Measurements from ENCODE around the gene KRT9.

The KRT9 gene

DNA sequence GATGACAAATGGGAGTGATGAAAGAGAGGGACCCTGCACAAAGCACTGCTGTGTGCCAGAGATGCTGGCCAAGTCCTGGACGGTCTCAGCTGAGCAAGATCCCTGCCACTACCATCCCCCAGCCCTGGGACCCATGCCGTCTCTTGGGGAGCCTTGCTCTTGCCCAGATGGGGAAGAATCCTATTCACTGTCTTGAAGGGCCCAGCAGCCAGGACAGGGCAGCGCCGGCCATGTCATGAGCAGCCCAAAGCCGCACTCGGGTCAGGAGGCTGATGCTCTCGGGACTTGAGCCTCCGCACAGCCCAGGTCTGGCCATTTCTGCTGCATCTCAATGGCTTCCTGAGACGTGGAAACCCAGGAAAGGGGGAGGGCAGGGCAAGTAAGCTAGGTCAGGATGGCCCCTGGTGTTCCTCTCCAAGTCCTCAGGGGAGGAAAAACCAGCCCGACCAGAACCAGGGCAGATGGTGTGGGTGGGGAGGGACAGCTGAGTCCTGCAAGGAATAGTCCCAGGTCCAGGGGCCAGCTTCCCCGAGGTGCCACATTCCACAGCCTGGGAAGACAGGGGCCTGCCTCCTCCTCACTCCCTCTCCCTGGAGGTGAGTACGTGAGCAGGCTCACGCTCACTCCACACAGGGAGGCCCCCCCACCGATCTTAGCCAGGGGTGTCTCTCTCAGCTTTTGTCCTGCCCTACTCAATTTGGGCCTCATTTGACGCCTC, 35.9 kb downstream of the KRT9 start:
- no peaks in the 10 kb centered on the region for H3K79me2 ChIP-seq
- no peaks in the 10 kb centered on the region for H3K4me1 ChIP-seq
- peak overlapping the region; percentile 46 for H2AFZ ChIP-seq
- TF ChIP-seq CTCF (IDR thresholded peaks at IDR 0.05): no peak
- H3K27ac ChIP-seq: no peak overlapping the region
- H3K27me3 ChIP-seq (ENCODE audit: control insufficient read depth, insufficient read depth, low read length): no peaks in the 10 kb centered on the region
- no peaks in the 10 kb centered on the region for H3K9me3 ChIP-seq (ENCODE audit: control insufficient read depth, low read length)
- no peak overlapping the region for H3K9ac ChIP-seq
- no peak overlapping the region for H3K4me2 ChIP-seq (ENCODE audit: low read length)
- no peak overlapping the region for H3K4me3 ChIP-seq (ENCODE audit: low read depth, low read length)
- H3K36me3 ChIP-seq (ENCODE audit: control insufficient read depth, insufficient read depth, low read length): no peaks in the 10 kb centered on the region

GRCh38 chr17:41534899-41535546, 36.8 kb downstream of the KRT9 start:
- H3K27ac ChIP-seq: no peak overlapping the region
- H2AFZ ChIP-seq: no peak overlapping the region
- H3K4me3 ChIP-seq (ENCODE audit: low read depth, low read length): no peak overlapping the region
- no peaks in the 10 kb centered on the region for H3K27me3 ChIP-seq (ENCODE audit: control insufficient read depth, insufficient read depth, low read length)
- H3K9ac ChIP-seq: no peak overlapping the region
- no peaks in the 10 kb centered on the region for H3K79me2 ChIP-seq
- H3K4me1 ChIP-seq: peaks cover 9% of the 10 kb centered on the region
- TF ChIP-seq CTCF (IDR thresholded peaks at IDR 0.05): no peak
- no peaks in the 10 kb centered on the region for H3K9me3 ChIP-seq (ENCODE audit: control insufficient read depth, low read length)
- no peak overlapping the region for H3K4me2 ChIP-seq (ENCODE audit: low read length)
- H3K36me3 ChIP-seq (ENCODE audit: control insufficient read depth, insufficient read depth, low read length): no peaks in the 10 kb centered on the region

DNA sequence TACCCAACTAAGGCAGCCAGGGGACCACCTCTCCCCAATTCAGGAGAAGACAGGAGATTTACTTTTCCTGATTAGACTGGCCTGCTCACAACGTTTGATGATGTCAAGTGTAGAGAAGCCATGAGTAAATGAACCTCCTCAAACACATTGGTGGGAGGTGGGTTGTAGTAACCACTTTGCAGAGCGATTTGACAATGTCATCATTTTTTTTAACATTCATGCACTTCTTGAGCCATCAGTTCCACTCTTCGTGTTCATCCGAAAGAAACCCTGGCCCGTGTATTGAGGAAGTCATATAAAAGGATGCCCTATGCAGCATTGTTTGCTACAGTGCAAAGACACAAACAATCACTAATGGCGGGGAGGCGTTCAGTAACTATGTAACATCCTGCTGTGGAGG, 38.2 kb downstream of the KRT9 start:
- H3K4me1 ChIP-seq: peaks cover 18% of the 10 kb centered on the region
- H3K36me3 ChIP-seq (ENCODE audit: control insufficient read depth, insufficient read depth, low read length): no peaks in the 10 kb centered on the region
- H3K4me3 ChIP-seq (ENCODE audit: low read depth, low read length): no peak overlapping the region
- no peak overlapping the region for H3K27ac ChIP-seq
- no peak overlapping the region for H2AFZ ChIP-seq
- no peaks in the 10 kb centered on the region for H3K9me3 ChIP-seq (ENCODE audit: control insufficient read depth, low read length)
- no peaks in the 10 kb centered on the region for H3K27me3 ChIP-seq (ENCODE audit: control insufficient read depth, insufficient read depth, low read length)
- no peak overlapping the region for H3K9ac ChIP-seq
- TF ChIP-seq CTCF (IDR thresholded peaks at IDR 0.05): no peak
- H3K4me2 ChIP-seq (ENCODE audit: low read length): no peak overlapping the region
- H3K79me2 ChIP-seq: no peaks in the 10 kb centered on the region

GRCh38 chr17:41532947-41533570, 38.8 kb downstream of the KRT9 start:
- Histone ChIP-seq H3K9ac (no peak overlapping the region), H3K4me3 (ENCODE audit: low read depth, low read length) (no peak overlapping the region), H3K27me3 (ENCODE audit: control insufficient read depth, insufficient read depth, low read length) (no peaks in the 10 kb centered on the region), H3K9me3 (ENCODE audit: control insufficient read depth, low read length) (no peaks in the 10 kb centered on the region), H3K4me2 (ENCODE audit: low read length) (no peak overlapping the region), H2AFZ (no peak overlapping the region), H3K27ac (no peak overlapping the region), H3K4me1 (peaks cover 21% of the 10 kb centered on the region), H3K79me2 (no peaks in the 10 kb centered on the region), H3K36me3 (ENCODE audit: control insufficient read depth, insufficient read depth, low read length) (no peaks in the 10 kb centered on the region)
- TF ChIP-seq CTCF (IDR thresholded peaks at IDR 0.05): no peak

Data from parathyroid adenoma (tissue), 2 donors.